AG04449 (cell line): ENCODE results near the gene CUTA.

Source experiments
- CTCF ChIA-PET: fragments of 350-600 bp; formaldehyde crosslinking; extraction: SDS; loops from one replicate; lab custom pipeline; 2021; ENCODE audit warnings: antibody characterized with exemption; lab: Yijun Ruan, JAX
- POLR2A ChIA-PET: fragments of 400-600, 350-600 bp; formaldehyde crosslinking; extraction: SDS; loops from one replicate; lab custom pipeline; 2020; ENCODE audit warnings: antibody characterized with exemption, inconsistent platforms; lab: Yijun Ruan, JAX
- DNase-seq: peaks from one replicate; pipeline ENCODE4 v3.0.0-alpha.2; 2010; ENCODE audit warnings: low read depth, low spot score
- H3K4me3 ChIP-seq: 2 replicates; pipeline ENCODE4 v1.5.1; 2011; ENCODE audit warnings: low read depth, mild to moderate bottlenecking, control low read depth, low read length
- TF ChIP-seq, protein P1 (sequence below): IDR thresholded peaks from one replicate; pipeline ENCODE4 v1.5.1; 2011; ENCODE audit warnings: mild to moderate bottlenecking, moderate library complexity, low read length, control low read depth, inconsistent platforms; ENCODE audit not compliant: insufficient read depth; ENCODE audit errors: missing control alignments

The CUTA gene

DNA sequence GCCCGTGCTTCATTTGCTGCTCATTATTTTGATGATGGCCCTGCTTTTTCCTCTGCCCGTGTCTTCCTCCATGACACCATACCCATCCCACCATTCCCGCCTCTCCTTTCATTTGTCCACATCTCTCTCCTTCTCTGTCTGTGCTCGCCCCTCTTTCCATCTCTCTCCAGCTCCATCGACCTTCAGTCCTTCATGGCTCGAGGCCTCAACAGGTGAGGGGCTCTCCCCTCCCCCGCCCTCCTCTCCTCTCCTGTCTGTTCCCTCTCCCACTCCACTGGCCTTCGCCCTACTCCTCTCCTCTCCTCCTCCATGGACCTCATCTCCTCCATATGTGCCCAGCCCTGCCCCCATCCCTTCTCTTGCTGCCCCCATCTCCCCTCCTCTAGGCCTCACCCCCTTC is 24.4 kb upstream of the CUTA start:
- ChIA-PET CTCF (interaction anchor here (1.1 to 1.4 kb wide), 3 partner anchors 12 to 16 kb away, joined by 3 to 5 read pairs (median 5); partner anchors contain the start of gene ZBTB9), POLR2A (no interaction called here)
- TF ChIP-seq, protein P1, sequence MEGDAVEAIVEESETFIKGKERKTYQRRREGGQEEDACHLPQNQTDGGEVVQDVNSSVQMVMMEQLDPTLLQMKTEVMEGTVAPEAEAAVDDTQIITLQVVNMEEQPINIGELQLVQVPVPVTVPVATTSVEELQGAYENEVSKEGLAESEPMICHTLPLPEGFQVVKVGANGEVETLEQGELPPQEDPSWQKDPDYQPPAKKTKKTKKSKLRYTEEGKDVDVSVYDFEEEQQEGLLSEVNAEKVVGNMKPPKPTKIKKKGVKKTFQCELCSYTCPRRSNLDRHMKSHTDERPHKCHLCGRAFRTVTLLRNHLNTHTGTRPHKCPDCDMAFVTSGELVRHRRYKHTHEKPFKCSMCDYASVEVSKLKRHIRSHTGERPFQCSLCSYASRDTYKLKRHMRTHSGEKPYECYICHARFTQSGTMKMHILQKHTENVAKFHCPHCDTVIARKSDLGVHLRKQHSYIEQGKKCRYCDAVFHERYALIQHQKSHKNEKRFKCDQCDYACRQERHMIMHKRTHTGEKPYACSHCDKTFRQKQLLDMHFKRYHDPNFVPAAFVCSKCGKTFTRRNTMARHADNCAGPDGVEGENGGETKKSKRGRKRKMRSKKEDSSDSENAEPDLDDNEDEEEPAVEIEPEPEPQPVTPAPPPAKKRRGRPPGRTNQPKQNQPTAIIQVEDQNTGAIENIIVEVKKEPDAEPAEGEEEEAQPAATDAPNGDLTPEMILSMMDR = no peak
- no peak for DNase-seq
- H3K4me3 ChIP-seq = no peak overlapping the region

DNA sequence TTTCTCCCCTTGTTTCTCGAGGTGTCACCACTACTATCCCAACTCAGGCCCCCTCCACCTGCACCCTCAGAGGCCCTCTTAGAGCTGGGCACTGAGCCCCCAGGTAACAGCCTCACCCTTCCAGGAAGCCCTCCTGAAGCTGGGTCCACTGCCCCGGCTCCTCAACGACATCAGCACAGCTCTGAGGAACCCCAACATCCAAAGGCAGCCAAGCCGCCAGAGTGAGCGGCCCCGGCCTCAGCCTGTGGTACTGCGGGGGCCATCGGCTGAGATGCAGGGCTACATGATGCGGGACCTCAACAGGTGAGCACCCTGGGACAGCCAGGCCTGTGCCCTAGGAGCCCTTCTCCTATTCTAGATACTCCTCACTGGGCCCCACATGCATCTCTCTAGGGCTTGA is 23.6 kb upstream of the CUTA start:
- H3K4me3 ChIP-seq = no peak overlapping the region
- TF ChIP-seq, protein P1 = no peak
- ChIA-PET POLR2A (no interaction called here), CTCF (interaction anchor here (1.1 to 2.3 kb wide), 4 partner anchors 10 to 15 kb away, joined by 3 to 7 read pairs (median 5); partner anchors contain the start of gene ZBTB9)
- DNase-seq = no peak

DNA sequence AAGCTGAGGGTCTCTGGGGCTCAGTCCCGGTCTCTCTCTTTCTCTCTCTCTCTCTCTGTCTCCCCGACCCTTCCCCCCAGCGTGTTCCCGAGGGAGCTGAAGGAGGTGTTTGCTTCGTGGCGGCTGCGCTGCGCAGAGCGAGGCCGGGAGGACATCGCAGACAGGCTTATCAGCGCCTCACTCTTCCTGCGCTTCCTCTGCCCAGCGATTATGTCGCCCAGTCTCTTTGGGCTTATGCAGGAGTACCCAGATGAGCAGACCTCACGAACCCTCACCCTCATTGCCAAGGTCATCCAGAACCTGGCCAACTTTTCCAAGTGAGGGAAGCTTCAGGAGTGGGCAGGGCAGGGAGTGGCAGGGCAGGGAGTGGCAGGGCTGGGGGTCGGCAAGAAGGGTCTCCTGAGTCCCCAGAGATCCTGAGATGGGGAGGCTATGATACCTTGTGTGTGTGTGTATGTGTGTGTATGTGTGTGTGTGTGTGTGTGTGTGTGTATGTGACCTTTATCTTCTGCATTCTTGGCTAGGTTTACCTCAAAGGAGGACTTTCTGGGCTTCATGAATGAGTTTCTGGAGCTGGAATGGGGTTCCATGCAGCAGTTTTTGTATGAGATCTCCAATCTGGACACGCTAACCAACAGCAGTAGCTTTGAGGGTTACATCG is 22.9 kb upstream of the CUTA start:
- DNase-seq = no peak
- CTCF ChIA-PET = interaction anchor here (2.3 kb wide), 1 partner anchor 9 kb away, joined by 7 read pairs; no protein-coding TSS in a partner anchor
- TF ChIP-seq, protein P1 = no peak
- H3K4me3 ChIP-seq = no peak overlapping the region
- POLR2A ChIA-PET = no interaction called here

DNA sequence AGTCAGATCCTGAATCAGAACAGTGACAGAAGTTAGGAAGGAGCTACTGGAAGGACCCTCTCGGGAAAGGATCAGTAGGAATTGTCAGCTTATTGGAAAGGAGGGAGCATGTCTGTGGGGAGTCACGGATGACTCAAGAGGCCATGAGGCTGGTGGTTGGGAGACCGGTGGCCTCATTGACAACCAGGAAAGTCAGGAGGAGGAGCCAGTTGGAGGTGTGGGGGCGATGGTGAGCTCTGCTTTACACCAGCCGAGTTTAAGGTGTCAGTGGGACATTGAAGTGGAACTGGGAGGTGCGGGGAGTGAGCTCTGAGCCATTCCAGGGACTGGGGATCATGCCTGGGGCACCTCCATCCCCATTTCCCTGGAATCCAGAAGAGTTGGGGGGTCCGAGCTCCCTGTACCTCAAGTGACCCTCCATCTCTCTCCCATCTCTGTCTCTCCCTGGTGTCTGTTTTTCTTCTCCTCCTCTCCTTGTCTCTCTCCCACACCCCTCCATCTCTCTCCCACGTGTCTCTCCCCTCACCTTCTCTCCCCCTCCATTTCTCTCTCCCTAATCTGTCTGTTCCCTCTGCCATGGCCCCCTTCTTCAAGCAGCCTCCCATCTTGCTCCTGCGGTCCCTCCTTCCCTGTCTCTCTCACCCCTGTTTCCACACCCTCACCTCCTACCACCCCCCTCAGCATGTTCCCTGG is 22.2 kb upstream of the CUTA start:
- no peak for DNase-seq
- no peak overlapping the region for H3K4me3 ChIP-seq
- POLR2A ChIA-PET = interaction anchor here (0.7 to 1.0 kb wide), 3 partner anchors 10 to 140 kb away, joined by 3 to 4 read pairs (median 4); partner anchors contain the start of gene ZBTB9
- TF ChIP-seq, protein P1 = no peak
- CTCF ChIA-PET = interaction anchor here (2.3 kb wide), 1 partner anchor 8 kb away, joined by 7 read pairs; no protein-coding TSS in a partner anchor

DNA sequence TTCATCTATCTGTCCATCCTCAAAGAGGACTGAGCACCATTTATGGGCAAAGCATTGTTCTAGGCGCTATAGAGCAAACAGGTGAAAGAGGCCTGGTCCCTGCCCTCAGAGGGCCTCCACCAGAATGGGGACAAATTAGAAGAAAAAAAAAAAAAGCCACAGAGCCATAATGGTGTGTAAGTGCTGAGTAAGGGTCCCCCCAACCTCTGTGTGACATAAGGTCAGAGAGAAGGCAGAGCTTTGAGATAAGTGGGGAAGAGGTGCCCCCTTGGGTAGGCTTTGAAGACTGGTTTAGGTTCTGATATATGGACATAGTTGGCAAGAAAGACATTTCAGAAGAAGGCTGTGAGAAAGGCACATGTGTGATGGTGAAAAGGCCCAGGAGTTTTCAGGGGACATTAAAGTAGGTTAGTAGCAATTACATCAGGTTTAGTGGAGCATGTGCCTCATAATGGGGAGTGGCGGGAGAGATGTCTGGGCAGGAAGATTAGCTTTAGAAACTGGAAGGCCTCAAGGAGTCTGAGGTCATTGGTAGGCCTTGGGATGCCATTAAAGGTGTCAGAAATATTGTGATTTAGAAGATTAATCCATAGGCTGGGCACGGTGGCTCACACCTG is 21.2 kb upstream of the CUTA start:
- DNase-seq = no peak
- no peak overlapping the region for H3K4me3 ChIP-seq
- ChIA-PET CTCF (interaction anchor here (0.6 to 2.3 kb wide), 2 partner anchors 7 to 13 kb away, joined by 3 to 7 read pairs; no protein-coding TSS in a partner anchor), POLR2A (interaction anchor here (1.0 kb wide), 1 partner anchor 11 kb away, joined by 3 read pairs; no protein-coding TSS in a partner anchor)
- TF ChIP-seq, protein P1 = no peak
